CD1c-positive myeloid dendritic cell (primary cell): ENCODE results near the gene POLR3A.
"Not testable (repeated sequence)": the region's sequence is repeated elsewhere in the genome, so short reads cannot be mapped to it uniquely, and the experiment has no call there.

Experiments used
- DNase-seq: peaks from one replicate; pipeline ENCODE4 v3.0.0-alpha.2; 2016; ENCODE audit errors: extremely low spot score

The POLR3A gene

DNA sequence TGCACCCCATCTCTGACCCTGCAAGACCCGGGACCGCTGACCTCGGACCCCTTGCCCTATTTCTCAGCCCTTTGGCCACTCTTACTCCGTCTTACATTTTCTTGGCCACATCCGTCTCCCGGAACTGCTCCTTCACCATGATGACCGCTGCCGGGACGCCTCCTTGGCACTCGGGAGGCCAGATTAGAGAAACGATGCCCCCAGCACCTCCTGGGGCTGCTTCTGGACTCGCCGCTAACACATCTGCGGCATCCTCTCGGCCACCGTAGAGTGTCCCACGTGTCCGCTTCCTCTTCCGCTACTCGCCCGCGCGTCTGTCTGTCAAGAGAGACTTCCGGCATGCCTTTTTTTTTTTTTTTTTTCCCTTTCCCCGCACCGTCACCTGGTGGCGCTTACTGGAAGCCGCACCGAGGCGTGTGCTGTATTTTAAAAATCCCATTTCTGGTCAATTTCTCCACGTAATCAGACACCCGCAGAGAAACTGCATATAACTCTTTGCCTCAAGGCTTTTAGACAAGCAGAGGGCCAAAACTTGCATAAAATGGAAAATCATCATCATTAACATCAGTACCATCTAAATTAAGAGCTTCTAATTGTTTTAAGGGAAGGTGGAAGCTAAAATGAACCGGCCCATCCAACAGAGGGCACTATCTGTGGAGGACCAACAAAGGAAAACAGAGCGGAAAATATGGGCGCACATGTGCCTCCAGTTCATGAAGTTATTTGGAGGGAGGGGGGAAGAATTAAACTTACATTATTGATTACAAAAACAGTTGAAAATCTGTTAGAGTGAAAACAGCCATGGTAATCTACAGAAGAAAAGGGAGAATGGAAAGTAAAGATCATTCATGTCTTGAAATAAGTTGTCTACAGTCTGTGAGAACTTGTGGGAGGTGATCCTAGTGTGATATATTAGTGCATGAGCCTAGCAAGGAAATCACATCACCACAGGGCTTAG, at the start of gene POLR3A:
TSS of gene POLR3A (minus strand) at position 247 of the 958 bp plus-strand sequence. CDS start at position 139, 108 bp downstream.
- DNase-seq: peak; percentile 96

DNA sequence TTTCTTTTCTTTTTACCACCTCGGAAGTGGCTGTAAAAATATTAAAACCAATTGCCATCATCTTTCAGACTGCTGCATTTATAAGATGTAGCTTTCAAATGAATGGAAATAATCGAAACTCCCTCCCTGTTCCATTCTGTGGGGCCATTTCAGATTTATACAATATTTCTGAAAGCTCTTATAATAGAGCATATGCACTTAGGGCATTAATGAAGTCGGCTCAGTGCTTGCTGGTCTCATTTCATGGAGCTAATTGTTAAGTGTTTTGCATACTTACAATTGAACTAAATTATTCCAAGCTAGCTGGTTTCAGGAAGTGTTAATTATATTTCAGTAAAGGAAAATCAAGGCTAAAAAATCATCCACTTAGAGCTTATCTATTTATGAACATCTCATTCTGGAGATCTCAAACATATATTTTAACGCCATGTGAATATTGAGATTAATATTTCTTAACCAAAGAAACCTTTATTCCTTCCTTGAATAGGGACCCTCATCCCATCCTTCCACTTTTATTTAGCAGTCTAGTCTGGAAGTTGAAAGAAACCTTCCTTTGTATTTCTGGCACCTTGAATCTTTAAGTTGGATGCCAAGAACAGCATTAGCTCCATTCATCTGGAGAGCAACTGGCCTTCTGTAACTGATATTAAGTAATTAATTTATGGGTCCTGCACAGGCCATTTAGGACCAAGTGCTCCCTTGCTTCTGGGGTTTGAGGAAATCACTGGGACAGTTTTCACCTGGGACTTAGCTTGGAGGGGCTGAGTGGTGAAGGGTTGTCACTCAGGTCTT, 49.4 kb upstream of the POLR3A start:
- no peak for DNase-seq

DNA sequence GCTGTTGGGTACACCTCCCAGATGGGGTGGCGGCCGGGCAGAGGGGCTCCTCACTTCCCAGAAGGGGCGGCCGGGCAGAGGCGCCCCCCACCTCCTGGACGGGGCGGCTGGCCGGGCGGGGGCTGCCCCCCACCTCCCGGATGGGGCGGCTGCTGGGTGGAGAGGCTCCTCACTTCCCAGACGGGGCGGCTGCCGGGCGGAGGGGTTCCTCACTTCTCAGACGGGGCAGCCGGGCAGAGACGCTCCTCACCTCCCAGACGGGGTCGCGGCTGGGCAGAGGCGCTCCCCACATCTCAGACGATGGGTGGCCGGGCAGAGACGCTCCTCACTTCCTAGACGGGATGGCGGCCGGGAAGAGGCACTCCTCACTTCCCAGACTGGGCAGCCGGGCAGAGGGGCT, 46.5 kb upstream of the POLR3A start:
- not testable (repeated sequence) for DNase-seq

DNA sequence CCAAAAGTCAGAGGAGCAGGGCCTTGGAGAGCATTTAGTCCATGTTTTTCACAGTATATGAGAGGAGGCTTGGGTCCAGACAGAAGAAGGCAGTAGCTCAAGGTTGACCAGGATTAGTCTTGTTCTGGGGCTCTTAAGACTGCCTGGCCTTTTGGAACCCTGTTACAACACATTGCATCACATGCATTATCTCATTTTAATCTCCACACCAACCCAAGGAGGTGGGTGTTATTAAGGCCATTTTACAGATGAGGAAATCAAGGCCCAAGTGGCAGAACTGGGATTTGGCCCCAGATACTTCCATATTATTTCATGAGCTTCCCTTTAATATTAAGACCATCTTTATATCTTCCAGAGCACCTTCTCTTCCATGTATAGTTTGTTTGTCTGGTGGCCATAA, 43.2 kb upstream of the POLR3A start:
- no peak for DNase-seq

DNA sequence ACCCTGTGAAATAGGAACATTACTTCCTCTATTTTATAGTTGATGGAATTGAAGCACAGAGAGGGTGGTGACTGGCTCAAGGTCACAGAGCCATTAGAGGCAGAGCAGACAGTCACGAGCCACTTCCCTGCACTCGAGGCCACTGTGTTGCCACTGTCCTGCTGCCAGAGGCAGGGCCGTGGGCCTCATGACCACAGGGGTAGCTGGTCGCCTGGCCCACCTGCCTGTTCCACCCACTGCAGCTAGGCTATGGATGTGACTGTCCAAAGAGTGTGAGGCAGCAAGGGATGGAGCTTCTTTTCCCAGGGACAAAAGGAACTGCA, 42.5 kb upstream of the POLR3A start:
- DNase-seq: no peak

DNA sequence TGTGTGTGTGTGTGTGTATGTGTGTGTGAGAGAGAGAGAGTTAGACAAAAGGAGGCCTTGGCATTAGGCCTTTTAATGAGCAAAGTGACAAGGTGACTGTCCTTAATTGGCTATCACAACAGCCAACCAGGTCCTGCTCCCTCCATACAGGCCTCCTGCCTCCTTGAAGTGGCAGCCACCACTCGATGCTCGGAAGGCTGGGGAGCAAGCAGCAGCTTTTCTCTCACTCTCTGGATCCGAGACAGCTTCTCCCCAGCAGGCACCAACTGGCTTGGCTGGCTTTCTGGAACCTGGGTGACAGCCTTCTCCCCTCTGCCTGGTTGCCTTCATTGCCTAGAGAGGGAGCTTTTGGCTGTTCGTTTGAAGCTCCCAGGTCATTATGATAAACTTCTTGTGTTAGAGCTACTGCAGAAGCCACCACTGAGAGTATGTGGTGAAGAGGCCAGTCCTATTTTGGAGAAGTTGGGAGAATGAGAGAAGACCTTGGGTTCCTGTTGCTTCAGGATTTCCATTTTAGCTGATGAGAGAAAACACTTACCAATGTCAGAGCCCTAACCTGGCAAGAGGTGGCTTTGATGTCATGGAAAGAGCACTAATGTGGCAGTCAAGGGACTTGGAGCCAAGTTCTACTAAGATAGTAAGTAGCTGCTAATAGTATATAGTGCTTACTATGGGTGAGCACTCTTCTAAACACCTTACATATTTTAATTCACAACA, 42.0 kb upstream of the POLR3A start:
- no peak for DNase-seq

DNA sequence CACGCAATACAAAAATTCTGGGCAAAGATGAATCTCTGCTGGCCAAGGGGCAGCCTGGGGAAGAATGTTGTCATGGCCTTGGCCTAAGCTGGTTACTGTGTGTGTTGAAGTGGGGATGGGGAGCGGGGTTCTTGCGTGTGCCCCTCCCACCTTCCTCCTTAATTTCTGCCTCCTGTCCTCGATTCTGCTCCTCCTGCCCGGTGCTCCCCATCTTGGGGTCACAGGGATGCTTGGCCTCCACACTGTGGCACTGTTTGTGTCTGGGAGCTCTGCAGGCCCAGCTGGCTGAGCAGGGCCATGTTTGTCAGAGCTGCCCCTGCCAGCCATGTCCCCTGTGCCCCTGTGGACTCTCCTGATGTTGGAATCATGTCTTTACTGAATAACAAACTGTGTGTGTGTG, 41.4 kb upstream of the POLR3A start:
- DNase-seq: no peak

DNA sequence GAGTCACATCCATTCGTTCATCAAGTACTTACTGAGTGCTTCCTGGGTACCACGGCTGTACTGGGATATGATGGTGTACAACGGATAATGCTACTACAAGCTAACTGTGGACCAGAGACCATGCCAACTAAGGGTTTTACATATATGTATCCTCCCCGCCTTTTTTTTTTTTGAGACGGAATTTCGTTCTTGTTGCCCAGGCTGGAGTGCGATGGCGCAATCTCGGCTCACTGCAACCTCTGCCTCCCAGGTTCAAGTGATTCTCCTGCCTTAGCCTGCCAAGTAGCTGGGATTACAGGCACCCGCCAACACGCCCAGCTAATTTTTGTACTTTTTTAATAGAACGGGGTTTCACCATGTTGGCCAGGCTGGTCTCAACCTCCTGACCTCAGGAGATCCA, 40.7 kb upstream of the POLR3A start:
- not testable (repeated sequence) for DNase-seq

DNA sequence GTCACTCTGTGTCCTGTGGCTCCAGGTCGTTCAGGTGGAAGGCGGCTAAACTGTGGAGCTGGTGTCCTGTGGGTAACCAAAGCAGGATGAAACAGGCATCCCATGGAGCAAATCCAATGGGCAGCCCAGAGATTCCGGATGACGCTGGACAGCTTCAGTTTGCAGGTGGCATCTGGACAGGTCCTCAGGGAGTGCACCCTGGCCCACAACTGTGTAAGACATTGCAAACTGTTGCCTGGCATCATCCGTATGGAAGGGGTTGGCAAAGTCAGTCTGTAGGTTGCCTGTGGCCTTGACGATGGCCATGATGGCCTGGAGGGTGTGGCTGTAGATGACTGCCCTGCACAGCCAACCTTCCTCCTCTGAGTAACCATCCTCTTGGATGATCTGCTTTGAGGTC, 39.8 kb upstream of the POLR3A start:
- DNase-seq: no peak

DNA sequence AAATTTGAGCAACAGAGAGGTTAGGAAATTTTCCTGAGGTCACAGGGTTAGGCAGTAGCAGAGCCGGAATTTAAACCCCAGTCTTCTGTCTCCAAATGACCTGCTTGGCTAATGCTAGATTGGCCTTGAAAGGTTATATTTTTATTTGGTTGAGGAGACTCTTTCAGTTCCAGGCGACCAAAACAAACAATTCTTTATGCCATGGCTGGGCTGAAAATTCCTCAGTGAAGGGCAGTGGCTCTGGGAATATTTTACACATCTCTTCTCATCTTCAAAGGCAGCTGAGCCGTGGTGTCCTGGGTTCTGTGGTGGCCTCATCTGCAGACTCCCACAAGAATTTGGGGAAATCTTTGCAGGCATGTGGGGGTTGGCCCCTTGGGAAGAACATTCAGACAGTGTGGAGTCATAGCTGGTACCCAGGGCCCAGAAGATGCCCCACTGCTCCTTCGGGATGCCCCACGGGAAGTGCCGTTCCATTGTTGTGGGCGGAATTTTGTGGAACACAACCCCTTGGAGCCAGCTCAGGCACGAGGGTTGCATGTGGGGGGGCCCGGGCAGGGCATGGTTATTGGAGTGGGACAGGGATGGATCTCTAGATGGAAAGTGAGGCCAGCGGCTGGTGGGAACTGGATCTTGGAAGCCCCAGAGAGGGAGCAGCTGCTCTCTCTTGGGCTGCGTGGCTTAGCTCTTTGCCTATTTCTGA, 37.6 kb upstream of the POLR3A start:
- no peak for DNase-seq

DNA sequence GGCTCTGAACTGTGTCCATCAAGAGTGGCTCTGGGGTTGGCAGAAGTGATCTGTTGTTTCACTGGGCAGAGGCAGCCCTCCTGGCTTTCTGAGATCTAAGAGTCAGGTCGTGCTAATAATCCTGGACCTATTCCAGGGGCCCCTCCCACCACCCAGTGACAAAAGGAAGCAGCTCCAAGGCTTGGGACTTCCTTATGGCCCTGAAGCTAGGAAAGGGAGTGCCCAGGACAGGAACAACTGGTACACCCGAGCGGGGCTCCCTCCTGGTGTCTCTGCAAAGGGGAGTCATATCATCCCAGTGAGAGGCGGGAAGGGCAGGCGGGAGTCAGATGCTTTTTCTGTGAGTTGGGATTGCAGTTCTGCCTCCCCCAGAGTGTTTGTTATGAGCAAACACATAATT, 36.7 kb upstream of the POLR3A start:
- DNase-seq: no peak

DNA sequence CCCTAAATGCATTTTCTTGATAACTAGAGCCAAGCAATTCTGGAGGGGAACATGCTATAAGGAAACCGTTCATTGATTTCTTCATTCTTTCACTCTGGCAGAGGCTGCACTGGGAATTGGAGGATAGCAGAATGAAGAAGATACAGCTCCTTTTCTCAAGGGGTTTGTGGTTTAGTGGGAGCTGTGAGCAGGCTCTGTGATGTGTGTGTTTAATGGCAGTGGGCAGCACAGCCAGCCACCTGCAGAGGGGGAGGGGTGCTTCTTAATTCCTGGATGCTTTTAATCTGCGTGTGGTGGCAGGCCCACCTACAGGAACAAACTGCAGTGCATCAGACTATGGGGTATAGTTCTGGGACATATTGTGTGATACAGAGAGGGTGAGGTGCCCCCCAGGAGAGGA, 36.3 kb upstream of the POLR3A start:
- no peak for DNase-seq

DNA sequence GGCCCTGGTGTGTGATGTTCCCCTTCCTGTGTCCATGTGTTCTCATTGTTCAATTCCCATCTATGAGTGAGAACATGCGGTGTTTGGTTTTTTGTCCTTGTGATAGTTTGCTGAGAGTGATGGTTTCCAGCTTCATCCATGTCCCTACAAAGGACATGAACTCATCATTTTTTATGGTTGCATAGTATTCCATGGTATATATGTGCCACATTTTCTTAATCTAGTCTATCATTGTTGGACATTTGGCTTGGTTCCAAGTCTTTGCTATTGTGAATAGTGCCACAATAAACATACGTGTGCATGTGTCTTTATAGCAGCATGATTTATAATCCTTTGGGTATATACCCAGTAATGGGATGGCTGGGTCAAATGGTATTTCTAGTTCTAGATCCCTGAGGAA, 35.6 kb upstream of the POLR3A start:
- not testable (repeated sequence) for DNase-seq

DNA sequence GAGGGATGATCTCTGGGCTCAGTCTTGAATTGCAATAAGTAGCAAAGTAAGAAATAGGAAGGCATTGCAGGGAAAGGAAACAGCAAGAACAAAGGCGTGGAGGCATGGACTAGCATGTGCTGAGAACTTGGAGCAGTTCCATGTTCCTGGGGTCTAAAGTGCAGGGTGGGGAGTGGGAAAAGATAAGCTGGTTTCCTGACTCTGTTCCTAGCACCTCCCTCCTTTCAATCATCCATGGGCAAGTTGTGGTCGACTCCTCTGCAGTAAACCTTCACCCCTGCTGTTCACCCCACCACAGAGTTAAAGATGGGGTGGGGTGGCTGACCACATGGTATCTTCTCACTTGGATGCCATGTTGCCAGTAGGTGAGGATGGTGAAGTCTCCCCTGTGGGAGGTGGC, 33.9 kb upstream of the POLR3A start:
- DNase-seq: no peak

DNA sequence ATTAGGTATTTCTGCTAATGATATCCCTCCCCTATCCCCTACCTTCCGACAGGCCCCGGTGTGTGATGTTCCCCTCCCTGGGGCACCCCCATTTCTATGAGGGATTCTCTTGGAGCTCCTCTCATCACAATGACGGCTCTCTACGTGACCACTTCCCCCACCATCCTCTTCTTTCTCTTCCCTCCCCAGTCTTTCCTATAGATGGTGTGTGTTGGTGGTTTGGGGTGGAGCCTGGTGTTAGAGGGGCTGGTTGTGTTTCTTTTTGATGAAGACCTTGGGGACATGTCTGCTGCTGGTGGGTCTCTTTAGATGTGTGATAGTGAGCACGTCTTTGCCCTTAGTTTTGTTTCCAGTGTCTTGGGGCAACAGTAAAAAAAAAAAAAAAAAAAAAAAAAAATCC, 33.0 kb upstream of the POLR3A start:
- no peak for DNase-seq

DNA sequence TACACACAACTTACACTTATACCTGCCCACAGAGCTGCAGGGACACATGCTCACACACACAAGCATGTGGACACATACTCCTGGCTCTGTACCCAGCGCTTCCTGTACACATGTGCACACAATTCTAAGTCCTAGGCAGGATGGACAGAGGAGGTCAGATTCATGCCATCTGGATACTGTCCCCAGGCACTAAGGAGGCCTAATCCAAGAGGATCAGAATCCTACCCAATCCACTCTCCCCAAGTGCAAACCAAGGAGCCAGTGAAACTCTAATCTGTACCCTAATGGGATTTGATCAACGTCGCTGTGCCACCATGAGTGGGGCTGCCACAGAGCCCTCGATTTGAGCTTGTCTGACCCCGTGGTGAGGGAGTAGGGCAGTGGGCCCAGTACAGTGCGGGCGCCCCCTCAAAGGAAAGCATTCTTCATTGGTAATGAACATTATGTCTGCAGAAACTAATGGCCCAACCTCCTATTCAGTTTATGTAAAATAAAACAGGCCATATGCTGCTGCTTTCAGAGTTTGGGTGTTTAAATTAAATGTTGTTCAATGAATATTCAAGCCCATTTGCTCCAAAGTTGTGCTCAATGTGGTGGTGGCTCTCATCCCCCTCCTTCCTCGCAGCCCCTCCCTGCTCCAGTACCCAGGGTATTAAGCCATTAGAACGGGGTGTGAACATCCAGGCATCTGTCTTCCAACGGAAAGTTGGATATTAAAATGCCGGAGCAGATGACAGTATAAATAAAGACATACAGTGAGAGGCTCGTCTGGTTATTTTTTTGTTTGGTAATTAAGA, 30.8 kb upstream of the POLR3A start:
- DNase-seq: no peak

DNA sequence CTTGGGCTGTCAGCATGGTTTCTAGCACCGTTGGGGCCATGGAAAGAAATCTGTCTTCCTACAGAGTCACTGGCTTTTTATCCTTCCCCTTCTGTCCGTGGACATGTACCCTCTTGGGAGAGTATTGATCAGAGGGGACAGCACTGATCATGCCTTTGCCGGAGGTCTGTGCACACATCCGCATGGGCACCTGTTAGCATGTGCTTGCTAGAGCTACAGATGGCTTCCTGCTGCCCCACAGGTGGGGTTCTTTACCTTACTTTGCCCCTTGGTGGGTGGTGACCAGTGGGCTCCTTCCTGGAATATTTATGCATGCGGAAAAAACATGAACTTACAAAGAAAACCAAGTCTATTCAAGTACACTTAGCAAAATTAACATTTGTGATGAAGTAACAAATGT, 29.2 kb upstream of the POLR3A start:
- no peak for DNase-seq

DNA sequence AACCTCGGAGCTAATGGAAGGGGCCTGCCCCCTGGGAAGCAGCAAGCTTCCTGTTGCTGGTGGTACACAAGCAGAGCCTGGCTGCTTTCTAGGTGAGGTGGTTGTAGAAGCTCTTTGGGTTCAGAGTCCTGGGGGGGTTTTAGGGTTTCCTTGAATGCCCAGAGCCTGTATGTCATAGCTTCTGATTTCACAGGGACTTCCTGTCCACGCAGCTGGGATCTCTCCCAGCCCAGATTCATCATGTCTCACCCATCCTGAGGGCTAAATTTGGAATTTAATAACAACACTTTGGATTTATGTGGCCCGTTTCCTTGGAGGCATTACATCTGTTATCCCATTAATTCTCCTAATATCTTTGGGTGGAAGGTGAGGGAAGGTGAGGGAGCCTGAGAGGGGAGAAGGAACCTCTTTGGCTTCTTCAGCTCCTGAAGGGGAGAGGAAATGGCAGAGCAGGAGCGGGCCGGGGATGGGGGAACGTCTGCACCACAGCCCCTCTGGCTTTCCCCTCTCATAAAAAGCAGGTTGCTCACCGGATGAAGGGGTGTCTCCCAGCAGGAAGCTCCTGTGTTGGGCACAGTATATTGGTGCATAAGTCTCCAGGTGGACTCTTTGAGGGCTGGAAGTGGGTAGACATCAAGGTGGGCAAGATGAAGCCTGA, 24.0 kb upstream of the POLR3A start:
- DNase-seq: no peak

DNA sequence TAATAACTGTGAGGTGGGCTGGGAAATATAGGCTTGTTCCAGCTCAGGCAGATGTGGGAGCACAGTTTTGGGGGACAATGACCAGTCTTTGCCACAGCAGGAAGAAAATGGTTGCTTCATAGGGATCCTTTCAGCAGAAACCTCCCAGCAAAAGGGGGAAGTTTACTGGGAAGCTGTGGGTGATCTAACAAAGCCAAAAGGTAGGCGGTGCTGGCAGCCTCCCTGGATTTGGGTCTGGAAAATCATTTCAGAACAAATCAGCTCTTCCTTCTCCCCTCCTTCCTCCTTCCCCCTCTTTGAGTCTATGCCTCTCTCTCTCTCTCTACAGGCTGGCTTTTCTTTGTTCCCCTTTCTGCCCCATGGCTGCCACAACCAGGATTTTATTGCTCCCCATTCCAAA, 20.5 kb upstream of the POLR3A start:
- DNase-seq: peak; percentile 69

DNA sequence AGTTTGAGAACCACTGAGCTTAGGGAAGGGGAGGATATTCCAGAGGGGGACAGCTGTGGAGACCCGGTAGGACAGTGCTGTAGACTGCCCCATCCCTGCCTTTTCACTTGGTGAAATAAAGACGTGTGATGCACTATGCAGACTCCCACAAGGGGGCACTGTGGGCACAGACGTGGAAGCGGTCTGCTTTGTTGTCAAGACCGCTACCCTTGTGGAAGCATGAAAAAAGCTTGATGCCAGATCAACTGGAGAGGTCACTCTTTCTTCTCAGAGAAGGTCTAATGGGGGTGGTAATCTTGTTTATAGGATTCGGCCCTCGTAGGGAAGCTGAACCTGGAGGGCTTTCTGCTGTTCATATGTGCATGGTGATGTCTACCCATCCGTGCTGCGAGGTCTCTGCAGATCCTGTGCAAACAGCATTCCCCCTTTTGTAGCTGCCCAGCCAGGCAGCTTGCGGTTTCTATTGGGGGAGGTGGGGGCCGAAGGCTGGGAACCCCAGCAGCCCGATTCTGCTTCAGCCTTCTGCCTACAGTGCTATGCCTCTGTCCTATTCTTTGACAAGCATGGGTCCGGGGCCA, 18.1 kb upstream of the POLR3A start:
- peak; percentile 87 for DNase-seq
